Measurements from ENCODE around the gene MFNG.

DNA sequence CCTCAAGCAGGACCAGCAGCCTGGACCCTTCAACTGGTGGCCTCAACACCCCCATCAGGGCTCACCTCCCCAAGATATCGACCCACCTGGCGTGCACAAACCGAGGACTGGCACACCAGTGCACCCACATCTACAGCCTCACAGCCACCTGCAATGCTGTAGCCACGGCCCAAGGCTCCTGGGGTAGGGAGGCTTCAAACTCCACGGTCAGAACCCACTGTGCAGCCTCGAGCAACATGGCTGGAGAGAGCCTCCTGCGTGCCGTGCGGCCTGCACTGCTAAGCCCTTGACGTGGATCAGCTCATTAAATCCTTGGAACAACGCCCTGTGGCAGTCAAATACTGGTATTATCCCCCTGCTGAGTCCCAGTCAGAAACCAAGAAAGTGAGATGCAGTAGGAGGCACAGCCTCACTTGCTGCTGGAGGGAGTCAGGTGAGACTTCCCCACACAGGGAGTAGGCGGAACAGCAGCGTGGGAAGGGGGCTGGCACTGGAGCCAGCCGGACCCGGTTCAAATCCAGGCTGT is 28.4 kb upstream of the MFNG start:
- TF ChIP-seq POLR2A (IDR thresholded peaks at IDR 0.05; ENCODE audit: borderline replicate concordance, extremely low read depth, insufficient read depth, insufficient read length) (no peak), ZNF274 (IDR thresholded peaks at IDR 0.05; ENCODE audit: low read depth, low read length) (no peak), POLR2AphosphoS5 (IDR thresholded peaks at IDR 0.05; ENCODE audit: low read depth, low read length) (no peak), CBX3 (IDR thresholded peaks at IDR 0.05; ENCODE audit: low read depth) (no peak), SRF (IDR thresholded peaks at IDR 0.05; ENCODE audit: low read depth) (no peak), SP1 (IDR thresholded peaks at IDR 0.05; ENCODE audit: low read depth) (no peak), SIN3A (IDR thresholded peaks at IDR 0.05; ENCODE audit: low read depth) (no peak), EZH2 (IDR thresholded peaks at IDR 0.05) (no peak), ZFX (IDR thresholded peaks at IDR 0.05) (no peak)
- TF ChIP-seq, protein P1, sequence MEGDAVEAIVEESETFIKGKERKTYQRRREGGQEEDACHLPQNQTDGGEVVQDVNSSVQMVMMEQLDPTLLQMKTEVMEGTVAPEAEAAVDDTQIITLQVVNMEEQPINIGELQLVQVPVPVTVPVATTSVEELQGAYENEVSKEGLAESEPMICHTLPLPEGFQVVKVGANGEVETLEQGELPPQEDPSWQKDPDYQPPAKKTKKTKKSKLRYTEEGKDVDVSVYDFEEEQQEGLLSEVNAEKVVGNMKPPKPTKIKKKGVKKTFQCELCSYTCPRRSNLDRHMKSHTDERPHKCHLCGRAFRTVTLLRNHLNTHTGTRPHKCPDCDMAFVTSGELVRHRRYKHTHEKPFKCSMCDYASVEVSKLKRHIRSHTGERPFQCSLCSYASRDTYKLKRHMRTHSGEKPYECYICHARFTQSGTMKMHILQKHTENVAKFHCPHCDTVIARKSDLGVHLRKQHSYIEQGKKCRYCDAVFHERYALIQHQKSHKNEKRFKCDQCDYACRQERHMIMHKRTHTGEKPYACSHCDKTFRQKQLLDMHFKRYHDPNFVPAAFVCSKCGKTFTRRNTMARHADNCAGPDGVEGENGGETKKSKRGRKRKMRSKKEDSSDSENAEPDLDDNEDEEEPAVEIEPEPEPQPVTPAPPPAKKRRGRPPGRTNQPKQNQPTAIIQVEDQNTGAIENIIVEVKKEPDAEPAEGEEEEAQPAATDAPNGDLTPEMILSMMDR (IDR thresholded peaks at IDR 0.05 in 2 of 3, conservative IDR thresholded peaks at IDR 0.05 in 1 of 3; ENCODE audit: borderline replicate concordance in 1 of 3, insufficient read depth in 1 of 3, low read depth in 2 of 3, low read length in 2 of 3), result no peak
- TF ChIP-seq, protein P2, sequence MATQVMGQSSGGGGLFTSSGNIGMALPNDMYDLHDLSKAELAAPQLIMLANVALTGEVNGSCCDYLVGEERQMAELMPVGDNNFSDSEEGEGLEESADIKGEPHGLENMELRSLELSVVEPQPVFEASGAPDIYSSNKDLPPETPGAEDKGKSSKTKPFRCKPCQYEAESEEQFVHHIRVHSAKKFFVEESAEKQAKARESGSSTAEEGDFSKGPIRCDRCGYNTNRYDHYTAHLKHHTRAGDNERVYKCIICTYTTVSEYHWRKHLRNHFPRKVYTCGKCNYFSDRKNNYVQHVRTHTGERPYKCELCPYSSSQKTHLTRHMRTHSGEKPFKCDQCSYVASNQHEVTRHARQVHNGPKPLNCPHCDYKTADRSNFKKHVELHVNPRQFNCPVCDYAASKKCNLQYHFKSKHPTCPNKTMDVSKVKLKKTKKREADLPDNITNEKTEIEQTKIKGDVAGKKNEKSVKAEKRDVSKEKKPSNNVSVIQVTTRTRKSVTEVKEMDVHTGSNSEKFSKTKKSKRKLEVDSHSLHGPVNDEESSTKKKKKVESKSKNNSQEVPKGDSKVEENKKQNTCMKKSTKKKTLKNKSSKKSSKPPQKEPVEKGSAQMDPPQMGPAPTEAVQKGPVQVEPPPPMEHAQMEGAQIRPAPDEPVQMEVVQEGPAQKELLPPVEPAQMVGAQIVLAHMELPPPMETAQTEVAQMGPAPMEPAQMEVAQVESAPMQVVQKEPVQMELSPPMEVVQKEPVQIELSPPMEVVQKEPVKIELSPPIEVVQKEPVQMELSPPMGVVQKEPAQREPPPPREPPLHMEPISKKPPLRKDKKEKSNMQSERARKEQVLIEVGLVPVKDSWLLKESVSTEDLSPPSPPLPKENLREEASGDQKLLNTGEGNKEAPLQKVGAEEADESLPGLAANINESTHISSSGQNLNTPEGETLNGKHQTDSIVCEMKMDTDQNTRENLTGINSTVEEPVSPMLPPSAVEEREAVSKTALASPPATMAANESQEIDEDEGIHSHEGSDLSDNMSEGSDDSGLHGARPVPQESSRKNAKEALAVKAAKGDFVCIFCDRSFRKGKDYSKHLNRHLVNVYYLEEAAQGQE (IDR thresholded peaks at IDR 0.05; ENCODE audit: low read depth), result no peak
- TF ChIP-seq, protein P3, sequence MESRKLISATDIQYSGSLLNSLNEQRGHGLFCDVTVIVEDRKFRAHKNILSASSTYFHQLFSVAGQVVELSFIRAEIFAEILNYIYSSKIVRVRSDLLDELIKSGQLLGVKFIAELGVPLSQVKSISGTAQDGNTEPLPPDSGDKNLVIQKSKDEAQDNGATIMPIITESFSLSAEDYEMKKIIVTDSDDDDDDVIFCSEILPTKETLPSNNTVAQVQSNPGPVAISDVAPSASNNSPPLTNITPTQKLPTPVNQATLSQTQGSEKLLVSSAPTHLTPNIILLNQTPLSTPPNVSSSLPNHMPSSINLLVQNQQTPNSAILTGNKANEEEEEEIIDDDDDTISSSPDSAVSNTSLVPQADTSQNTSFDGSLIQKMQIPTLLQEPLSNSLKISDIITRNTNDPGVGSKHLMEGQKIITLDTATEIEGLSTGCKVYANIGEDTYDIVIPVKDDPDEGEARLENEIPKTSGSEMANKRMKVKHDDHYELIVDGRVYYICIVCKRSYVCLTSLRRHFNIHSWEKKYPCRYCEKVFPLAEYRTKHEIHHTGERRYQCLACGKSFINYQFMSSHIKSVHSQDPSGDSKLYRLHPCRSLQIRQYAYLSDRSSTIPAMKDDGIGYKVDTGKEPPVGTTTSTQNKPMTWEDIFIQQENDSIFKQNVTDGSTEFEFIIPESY (IDR thresholded peaks at IDR 0.05; ENCODE audit: extremely low read depth, insufficient replicate concordance, low read length), result no peak
- TF ChIP-seq, protein P4, sequence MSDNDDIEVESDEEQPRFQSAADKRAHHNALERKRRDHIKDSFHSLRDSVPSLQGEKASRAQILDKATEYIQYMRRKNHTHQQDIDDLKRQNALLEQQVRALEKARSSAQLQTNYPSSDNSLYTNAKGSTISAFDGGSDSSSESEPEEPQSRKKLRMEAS (IDR thresholded peaks at IDR 0.05), result no peak

All from HCT116 (cell line).